Astrocyte (in vitro differentiated cells and primary cell): ENCODE data around the gene TM7SF3. TPM values are rescaled to one million over a fixed set of nuclear protein-coding genes. Genes with fewer than 3 reads are reported as not detected.
"Not testable (repeated sequence)": the region's sequence is repeated elsewhere in the genome, so short reads cannot be mapped to it uniquely, and the experiment has no call there.

Experiments used
- DNase-seq: peaks from one replicate; pipeline ENCODE4 v3.0.0-alpha.2; 2010; ENCODE audit warnings: low read depth
- FAIRE-seq: peaks from 2 replicates; lab custom pipeline; 2011; peaks lifted over from hg19 to GRCh38; lab: Jason Lieb, UNC
- H2AFZ ChIP-seq: 2 replicates; pipeline ENCODE4 v1.6.0; 2012; ENCODE audit warnings: low read depth, low read length, inconsistent platforms
- H3K27ac ChIP-seq: 2 replicates; pipeline ENCODE4 v1.5.1; 2011; ENCODE audit warnings: low read depth, low read length, inconsistent platforms
- H3K27me3 ChIP-seq: 2 replicates; pipeline ENCODE4 v1.6.0; 2011; ENCODE audit warnings: low read length, inconsistent platforms; ENCODE audit not compliant: insufficient read depth
- H3K36me3 ChIP-seq: 2 replicates; pipeline ENCODE4 v1.5.1; 2011; ENCODE audit warnings: low read length, inconsistent platforms; ENCODE audit not compliant: insufficient read depth
- H3K4me1 ChIP-seq: 2 replicates; pipeline ENCODE4 v1.5.1; 2011; ENCODE audit warnings: low read length, inconsistent platforms; ENCODE audit not compliant: insufficient read depth
- H3K4me2 ChIP-seq: 2 replicates; pipeline ENCODE4 v1.6.0; 2012; ENCODE audit warnings: low read length, inconsistent platforms
- H3K4me3 ChIP-seq: 2 replicates; pipeline ENCODE4 v1.5.1; 2011; ENCODE audit warnings: low read depth, mild to moderate bottlenecking, low read length, inconsistent platforms; ENCODE audit not compliant: insufficient read depth
- H3K79me2 ChIP-seq: 2 replicates; pipeline ENCODE4 v1.6.0; 2012; ENCODE audit warnings: mild to moderate bottlenecking, low read length, inconsistent platforms; ENCODE audit not compliant: insufficient read depth
- H3K9ac ChIP-seq: 2 replicates; pipeline ENCODE4 v1.6.0; 2012; ENCODE audit warnings: mild to moderate bottlenecking, low read length, inconsistent platforms
- H3K9me3 ChIP-seq: 2 replicates; pipeline ENCODE4 v1.5.1; 2012; ENCODE audit warnings: low read depth, mild to moderate bottlenecking, low read length, inconsistent platforms; ENCODE audit not compliant: insufficient read depth
- H4K20me1 ChIP-seq: 2 replicates; pipeline ENCODE4 v1.6.0; 2012; ENCODE audit warnings: low read length, inconsistent platforms; ENCODE audit not compliant: insufficient read depth
- H3K27ac Mint-ChIP-seq: one replicate; pipeline ENCODE4 v1.8.0; 2021; ENCODE audit warnings: mild to moderate bottlenecking, mixed read lengths; ENCODE audit not compliant: unreplicated experiment
- H3K27me3 Mint-ChIP-seq: one replicate; pipeline ENCODE4 v1.8.0; 2021; ENCODE audit warnings: low read depth, mixed read lengths; ENCODE audit not compliant: unreplicated experiment
- H3K36me3 Mint-ChIP-seq: one replicate; pipeline ENCODE4 v1.8.0; 2021; ENCODE audit warnings: low read depth, mixed read lengths; ENCODE audit not compliant: unreplicated experiment
- H3K4me1 Mint-ChIP-seq: one replicate; pipeline ENCODE4 v1.8.0; 2021; ENCODE audit warnings: low read depth, mixed read lengths; ENCODE audit not compliant: unreplicated experiment
- H3K4me3 Mint-ChIP-seq: one replicate; pipeline ENCODE4 v1.8.0; 2021; ENCODE audit warnings: mild to moderate bottlenecking, moderate library complexity, mixed read lengths; ENCODE audit not compliant: unreplicated experiment
- H3K9me3 Mint-ChIP-seq: one replicate; pipeline ENCODE4 v1.8.0; 2021; ENCODE audit warnings: mild to moderate bottlenecking, mixed read lengths; ENCODE audit not compliant: unreplicated experiment
- CTCF ChIP-seq: IDR thresholded peaks from 2 replicates; pipeline ENCODE4 v1.5.1; 2011; ENCODE audit warnings: low read depth, mild to moderate bottlenecking, inconsistent platforms, low read length, moderate library complexity; ENCODE audit not compliant: insufficient read depth
- EZH2 ChIP-seq: IDR thresholded peaks from 2 replicates; pipeline ENCODE4 v1.6.1; 2012; ENCODE audit warnings: mild to moderate bottlenecking, low read length, inconsistent platforms; ENCODE audit not compliant: insufficient read depth
- total RNA-seq: library from RNA; stranded (reverse); gene quantifications from 2 replicates; pipeline ENCODE4 v1.2.1, GENCODE V29; 2021

TM7SF3 gene
- total RNA-seq, 1 donor from 2014 or later, result 104 TPM

DNA sequence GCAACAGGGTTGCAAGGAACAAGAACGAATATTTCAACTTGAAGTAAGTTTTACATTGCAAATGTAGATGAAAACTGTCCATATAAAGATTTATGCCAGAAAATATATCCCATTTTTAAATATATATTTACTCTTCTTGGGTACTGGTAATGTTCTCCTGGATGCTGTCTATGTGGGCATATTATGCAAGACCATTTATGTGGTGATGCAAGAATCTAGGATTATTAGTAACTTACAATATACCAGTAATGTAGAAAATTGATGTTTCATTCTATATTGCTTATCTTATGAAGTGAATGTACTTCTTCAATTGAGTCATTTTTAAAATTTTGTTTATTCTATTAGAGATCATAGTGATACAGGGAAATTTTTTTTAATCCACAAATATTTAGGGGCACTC lies 50.8 kb downstream of the TM7SF3 start:
- no peak for TF ChIP-seq EZH2
- DNase-seq (no peak), FAIRE-seq (no peak)
- Histone ChIP-seq H3K4me1 (no peaks in the 10 kb centered on the region), H3K4me2 (no peak overlapping the region), H3K9me3 (no peaks in the 10 kb centered on the region), H3K27me3 (no peaks in the 10 kb centered on the region), H2AFZ (no peak overlapping the region), H4K20me1 (no peaks in the 10 kb centered on the region), H3K4me3 (no peak overlapping the region), H3K79me2 (no peaks in the 10 kb centered on the region), H3K9ac (no peak overlapping the region), H3K36me3 (peaks cover 26% of the 10 kb centered on the region), H3K27ac (no peak overlapping the region)
- H3K27me3 Mint-ChIP-seq, result no peaks in the 10 kb centered on the region
- peaks cover 11% of the 10 kb centered on the region for H3K36me3 Mint-ChIP-seq
- no peak overlapping the region for H3K27ac Mint-ChIP-seq
- no peak overlapping the region for H3K4me3 Mint-ChIP-seq
- H3K9me3 Mint-ChIP-seq, result no peaks in the 10 kb centered on the region
- no peaks in the 10 kb centered on the region for H3K4me1 Mint-ChIP-seq

GRCh38 chr12:26961803-26962202 lies 52.4 kb downstream of the TM7SF3 start:
- Histone ChIP-seq H3K4me1 (no peaks in the 10 kb centered on the region), H3K9me3 (no peaks in the 10 kb centered on the region), H3K27me3 (no peaks in the 10 kb centered on the region), H3K4me2 (no peak overlapping the region), H3K27ac (no peak overlapping the region), H3K79me2 (no peaks in the 10 kb centered on the region), H4K20me1 (no peaks in the 10 kb centered on the region), H3K4me3 (no peak overlapping the region), H2AFZ (no peak overlapping the region), H3K9ac (no peak overlapping the region), H3K36me3 (peaks cover 27% of the 10 kb centered on the region)
- no peak for DNase-seq
- Mint-ChIP-seq H3K4me3 (no peak overlapping the region), H3K27ac (no peak overlapping the region), H3K9me3 (no peaks in the 10 kb centered on the region), H3K36me3 (peaks cover 9% of the 10 kb centered on the region), H3K4me1 (no peaks in the 10 kb centered on the region), H3K27me3 (no peaks in the 10 kb centered on the region)
- no peak for FAIRE-seq
- TF ChIP-seq EZH2, result no peak
- no peak for TF ChIP-seq CTCF

GRCh38 chr12:26961391-26961790 lies 52.8 kb downstream of the TM7SF3 start:
- FAIRE-seq, H3K27ac ChIP-seq, H3K4me1 ChIP-seq, H3K4me3 Mint-ChIP-seq, H3K27me3 ChIP-seq, H3K4me2 ChIP-seq, DNase-seq, H3K27me3 Mint-ChIP-seq, H3K27ac Mint-ChIP-seq, H3K9ac ChIP-seq, H3K9me3 ChIP-seq, H3K9me3 Mint-ChIP-seq, H3K4me3 ChIP-seq, H3K4me1 Mint-ChIP-seq, H3K79me2 ChIP-seq, H2AFZ ChIP-seq, H4K20me1 ChIP-seq: not testable (repeated sequence)
- peaks cover 11% of the 10 kb centered on the region for H3K36me3 Mint-ChIP-seq
- peaks cover 31% of the 10 kb centered on the region for H3K36me3 ChIP-seq

DNA sequence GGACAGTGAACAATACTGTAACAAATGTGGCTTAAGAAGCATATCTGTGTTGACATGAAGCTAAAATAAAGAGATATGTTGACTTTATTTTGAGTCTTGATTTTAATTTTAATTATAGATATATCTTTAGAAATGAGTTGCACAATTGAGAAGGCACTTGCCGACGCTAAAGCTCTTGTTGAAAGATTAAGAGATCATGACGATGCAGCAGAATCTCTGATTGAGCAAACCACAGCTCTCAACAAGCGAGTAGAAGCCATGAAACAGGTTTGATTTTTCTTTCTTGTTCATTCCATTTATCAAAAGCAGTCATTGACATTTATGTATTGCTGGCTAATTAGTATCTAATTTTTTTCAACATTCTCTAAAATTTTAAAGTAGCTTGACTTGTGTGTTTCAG lies 60.2 kb downstream of the TM7SF3 start:
- TF ChIP-seq CTCF, result no peak
- Histone ChIP-seq H3K36me3 (peaks cover 16% of the 10 kb centered on the region), H2AFZ (no peak overlapping the region), H3K79me2 (peaks cover 65% of the 10 kb centered on the region), H3K4me3 (no peak overlapping the region), H3K27ac (no peak overlapping the region), H3K9ac (no peak overlapping the region), H3K27me3 (no peaks in the 10 kb centered on the region), H3K9me3 (no peaks in the 10 kb centered on the region), H3K4me1 (no peaks in the 10 kb centered on the region), H4K20me1 (peaks cover 35% of the 10 kb centered on the region), H3K4me2 (no peak overlapping the region)
- DNase-seq (no peak), FAIRE-seq (no peak)
- peaks cover 4% of the 10 kb centered on the region for H3K4me1 Mint-ChIP-seq
- no peaks in the 10 kb centered on the region for H3K27me3 Mint-ChIP-seq
- no peak overlapping the region for H3K27ac Mint-ChIP-seq
- H3K9me3 Mint-ChIP-seq, result no peaks in the 10 kb centered on the region
- peaks cover 6% of the 10 kb centered on the region for H3K36me3 Mint-ChIP-seq
- H3K4me3 Mint-ChIP-seq, result no peak overlapping the region
